ENCODE measurements around the gene WFDC1. TPM values are rescaled to one million over a fixed set of nuclear protein-coding genes. Genes with fewer than 3 reads are reported as not detected.

The WFDC1 gene
- polyA plus RNA-seq, 3 donors = 1.9 to 3.8 (median 3.5) TPM

GRCh38 chr16:84292011-84292410 lies 2.7 kb upstream of the WFDC1 start:
- no peak for DNase-seq (ENCODE audit: extremely low read depth in 1 of 11, low read depth in 9 of 11, low spot score in 4 of 11)

- no peak for DNase-seq (ENCODE audit: extremely low read depth in 1 of 11, low read depth in 9 of 11, low spot score in 4 of 11)
Observed at GRCh38 chr16:84293406-84293805, 1.3 kb upstream of the WFDC1 start.

GRCh38 chr16:84294117-84294516 lies 561 bp upstream of the WFDC1 start:
- no peak for DNase-seq (ENCODE audit: extremely low read depth in 1 of 11, low read depth in 9 of 11, low spot score in 4 of 11)

GRCh38 chr16:84295203-84295860 lies 654 bp downstream of the WFDC1 start:
- DNase-seq (ENCODE audit: extremely low read depth in 1 of 11, low read depth in 9 of 11, low spot score in 4 of 11) = no peak

- DNase-seq (ENCODE audit: extremely low read depth in 1 of 11, low read depth in 9 of 11, low spot score in 4 of 11) = no peak
Observed at GRCh38 chr16:84298376-84298899, 3.8 kb downstream of the WFDC1 start.

- no peak for DNase-seq (ENCODE audit: extremely low read depth in 1 of 11, low read depth in 9 of 11, low spot score in 4 of 11)
Observed at GRCh38 chr16:84299734-84300440, 5.2 kb downstream of the WFDC1 start.

- DNase-seq (ENCODE audit: extremely low read depth in 1 of 11, low read depth in 9 of 11, low spot score in 4 of 11) = no peak
Observed at GRCh38 chr16:84302111-84302954, 7.7 kb downstream of the WFDC1 start.

GRCh38 chr16:84303023-84303422 lies 8.3 kb downstream of the WFDC1 start:
- no peak for DNase-seq (ENCODE audit: extremely low read depth in 1 of 11, low read depth in 9 of 11, low spot score in 4 of 11)

GRCh38 chr16:84303516-84303915 lies 8.8 kb downstream of the WFDC1 start:
- no peak for DNase-seq (ENCODE audit: extremely low read depth in 1 of 11, low read depth in 9 of 11, low spot score in 4 of 11)

- no peak for DNase-seq (ENCODE audit: extremely low read depth in 1 of 11, low read depth in 9 of 11, low spot score in 4 of 11)
Observed at GRCh38 chr16:84306564-84306963, 11.9 kb downstream of the WFDC1 start.

GRCh38 chr16:84307209-84307954 lies 12.7 kb downstream of the WFDC1 start:
- DNase-seq (ENCODE audit: extremely low read depth in 1 of 11, low read depth in 9 of 11, low spot score in 4 of 11) = no peak

- peak in 1 of 11 donors; percentile 29 for DNase-seq (ENCODE audit: extremely low read depth in 1 of 11, low read depth in 9 of 11, low spot score in 4 of 11)
Observed at GRCh38 chr16:84308120-84308519, 13.4 kb downstream of the WFDC1 start.

GRCh38 chr16:84310642-84311041 lies 16.0 kb downstream of the WFDC1 start:
- no peak for DNase-seq (ENCODE audit: extremely low read depth in 1 of 11, low read depth in 9 of 11, low spot score in 4 of 11)

- DNase-seq (ENCODE audit: extremely low read depth in 1 of 11, low read depth in 9 of 11, low spot score in 4 of 11) = no peak
Observed at GRCh38 chr16:84312783-84313382, 18.2 kb downstream of the WFDC1 start.

- DNase-seq (ENCODE audit: extremely low read depth in 1 of 11, low read depth in 9 of 11, low spot score in 4 of 11) = no peak
Observed at GRCh38 chr16:84313921-84314320, 19.2 kb downstream of the WFDC1 start.

- no peak for DNase-seq (ENCODE audit: extremely low read depth in 1 of 11, low read depth in 9 of 11, low spot score in 4 of 11)
Observed at GRCh38 chr16:84314373-84314772, 19.7 kb downstream of the WFDC1 start.

- no peak for DNase-seq (ENCODE audit: extremely low read depth in 1 of 11, low read depth in 9 of 11, low spot score in 4 of 11)
Observed at GRCh38 chr16:84314814-84315213, 20.1 kb downstream of the WFDC1 start.

- DNase-seq (ENCODE audit: extremely low read depth in 1 of 11, low read depth in 9 of 11, low spot score in 4 of 11) = no peak
Observed at GRCh38 chr16:84315422-84315821, 20.7 kb downstream of the WFDC1 start.
